HepG2 (cell line): ENCODE measurements around the gene SNAP23.
A peak's percentile ranks its signal among the peaks of the same experiment; 100 is the strongest.

Experiments
- CEBPZ ChIP-seq: IDR thresholded peaks from 2 replicates; pipeline ENCODE4 v1.6.1; 2012; ENCODE audit warnings: low read length, improper control_type of control experiment
- CTCF ChIP-seq: sonication (generic); formaldehyde crosslinking; IDR thresholded peaks from 2 replicates; pipeline ENCODE4 v1.5.0; 2020; ENCODE audit warnings: mild to moderate bottlenecking, missing genetic modification reagents, moderate library complexity
- EP300 ChIP-seq, 3 experiments: sonication (generic) in 1 of 3; formaldehyde crosslinking in 1 of 3; IDR thresholded peaks; 2 replicates each; pipeline versions ENCODE4 v1.5.1 to v1.6.1; 2011 to 2020; ENCODE audit warnings: low read depth in 2 of 3, low read length in 2 of 3, borderline replicate concordance in 1 of 3, improper control_type of control experiment in 1 of 3, mild to moderate bottlenecking in 1 of 3, missing genetic modification reagents in 1 of 3, moderate library complexity in 1 of 3
- KAT7 ChIP-seq: IDR thresholded peaks from 2 replicates; pipeline ENCODE4 v1.6.1; 2018; ENCODE audit warnings: borderline replicate concordance, missing compliant biosample characterization
- POLR2A ChIP-seq, 2 experiments: IDR thresholded peaks; 2 replicates each; pipeline ENCODE4 v1.6.1; 2011; ENCODE audit warnings: low read depth in 2 of 2, low read length in 2 of 2, mild to moderate bottlenecking in 1 of 2, moderate library complexity in 1 of 2; ENCODE audit not compliant: insufficient read depth in 1 of 2
- SNRNP70 ChIP-seq: fragments of 200-400 bp; formaldehyde crosslinking; IDR thresholded peaks from 2 replicates; pipeline ENCODE4 v1.6.1; 2017; ENCODE audit warnings: mild to moderate bottlenecking, low read depth, low read length, moderate library complexity
- ZFP36 ChIP-seq: fragments of 150-350 bp; IDR thresholded peaks from 2 replicates; pipeline ENCODE4 v1.6.1; 2018; ENCODE audit warnings: borderline replicate concordance, low read length, low read depth; ENCODE audit not compliant: partially characterized antibody
- ZNF10 ChIP-seq: sonication (generic); formaldehyde crosslinking; IDR thresholded peaks from 2 replicates; pipeline ENCODE4 v1.4.0; 2020; ENCODE audit warnings: mild to moderate bottlenecking, low read depth, missing genetic modification reagents, borderline replicate concordance
- ZNF24 ChIP-seq: fragments of 450-650 bp; IDR thresholded peaks from 2 replicates; pipeline ENCODE4 v1.6.1; 2017; ENCODE audit warnings: antibody characterized with exemption, mild to moderate bottlenecking
- ZNF841 ChIP-seq: sonication (generic); formaldehyde crosslinking; IDR thresholded peaks from 2 replicates; pipeline ENCODE4 v1.8.1; 2023; ENCODE audit warnings: missing genetic modification reagents, borderline replicate concordance
- TF ChIP-seq, protein P1 (sequence below), 2 experiments: IDR thresholded peaks; 2 replicates each; pipeline ENCODE4 v1.6.1; 2011 to 2012; ENCODE audit warnings: low read length in 2 of 2, borderline replicate concordance in 1 of 2, low read depth in 1 of 2, mild to moderate bottlenecking in 1 of 2, moderate library complexity in 1 of 2
- TF ChIP-seq, protein P2 (sequence below): sonication (generic); formaldehyde crosslinking; IDR thresholded peaks from 2 replicates; pipeline ENCODE4 v1.4.0; 2020; ENCODE audit warnings: missing genetic modification reagents

DNA sequence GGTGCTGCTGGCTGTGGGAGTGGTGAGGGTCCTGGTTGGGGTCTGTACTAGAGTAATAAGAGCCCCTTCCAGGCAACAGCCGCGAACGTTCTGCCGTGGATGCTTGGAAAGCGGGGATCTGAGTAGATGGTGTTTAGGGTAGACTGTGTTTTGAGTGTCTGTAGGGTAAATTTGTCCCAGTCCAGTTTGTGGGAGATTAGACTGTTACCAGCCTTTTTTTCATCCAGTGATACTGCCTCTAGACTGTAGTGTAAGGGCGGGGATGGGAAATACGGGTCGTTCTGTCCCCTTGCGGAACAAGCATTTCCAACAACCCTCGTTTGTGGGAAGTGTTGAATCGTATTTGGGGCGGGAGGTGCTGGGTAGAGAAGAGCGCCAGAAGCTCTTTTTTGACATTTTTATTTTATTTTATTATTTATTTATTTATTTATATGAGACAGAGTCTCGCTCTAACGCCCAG lies 53.6 kb downstream of the SNAP23 start:
- no peak for TF ChIP-seq CEBPZ
- TF ChIP-seq, protein P1, sequence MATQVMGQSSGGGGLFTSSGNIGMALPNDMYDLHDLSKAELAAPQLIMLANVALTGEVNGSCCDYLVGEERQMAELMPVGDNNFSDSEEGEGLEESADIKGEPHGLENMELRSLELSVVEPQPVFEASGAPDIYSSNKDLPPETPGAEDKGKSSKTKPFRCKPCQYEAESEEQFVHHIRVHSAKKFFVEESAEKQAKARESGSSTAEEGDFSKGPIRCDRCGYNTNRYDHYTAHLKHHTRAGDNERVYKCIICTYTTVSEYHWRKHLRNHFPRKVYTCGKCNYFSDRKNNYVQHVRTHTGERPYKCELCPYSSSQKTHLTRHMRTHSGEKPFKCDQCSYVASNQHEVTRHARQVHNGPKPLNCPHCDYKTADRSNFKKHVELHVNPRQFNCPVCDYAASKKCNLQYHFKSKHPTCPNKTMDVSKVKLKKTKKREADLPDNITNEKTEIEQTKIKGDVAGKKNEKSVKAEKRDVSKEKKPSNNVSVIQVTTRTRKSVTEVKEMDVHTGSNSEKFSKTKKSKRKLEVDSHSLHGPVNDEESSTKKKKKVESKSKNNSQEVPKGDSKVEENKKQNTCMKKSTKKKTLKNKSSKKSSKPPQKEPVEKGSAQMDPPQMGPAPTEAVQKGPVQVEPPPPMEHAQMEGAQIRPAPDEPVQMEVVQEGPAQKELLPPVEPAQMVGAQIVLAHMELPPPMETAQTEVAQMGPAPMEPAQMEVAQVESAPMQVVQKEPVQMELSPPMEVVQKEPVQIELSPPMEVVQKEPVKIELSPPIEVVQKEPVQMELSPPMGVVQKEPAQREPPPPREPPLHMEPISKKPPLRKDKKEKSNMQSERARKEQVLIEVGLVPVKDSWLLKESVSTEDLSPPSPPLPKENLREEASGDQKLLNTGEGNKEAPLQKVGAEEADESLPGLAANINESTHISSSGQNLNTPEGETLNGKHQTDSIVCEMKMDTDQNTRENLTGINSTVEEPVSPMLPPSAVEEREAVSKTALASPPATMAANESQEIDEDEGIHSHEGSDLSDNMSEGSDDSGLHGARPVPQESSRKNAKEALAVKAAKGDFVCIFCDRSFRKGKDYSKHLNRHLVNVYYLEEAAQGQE (IDR thresholded peaks at IDR 0.05; ENCODE audit: borderline replicate concordance in 1 of 2, low read depth in 1 of 2, low read length in 2 of 2): no peak
- TF ChIP-seq CTCF: no peak
- TF ChIP-seq POLR2A (IDR thresholded peaks at IDR 0.05; ENCODE audit: insufficient read depth in 1 of 2, low read depth in 2 of 2, low read length in 2 of 2): no peak
- TF ChIP-seq SNRNP70: no peak
- TF ChIP-seq ZNF24: no peak
- no peak for TF ChIP-seq ZNF10
- TF ChIP-seq, protein P2, sequence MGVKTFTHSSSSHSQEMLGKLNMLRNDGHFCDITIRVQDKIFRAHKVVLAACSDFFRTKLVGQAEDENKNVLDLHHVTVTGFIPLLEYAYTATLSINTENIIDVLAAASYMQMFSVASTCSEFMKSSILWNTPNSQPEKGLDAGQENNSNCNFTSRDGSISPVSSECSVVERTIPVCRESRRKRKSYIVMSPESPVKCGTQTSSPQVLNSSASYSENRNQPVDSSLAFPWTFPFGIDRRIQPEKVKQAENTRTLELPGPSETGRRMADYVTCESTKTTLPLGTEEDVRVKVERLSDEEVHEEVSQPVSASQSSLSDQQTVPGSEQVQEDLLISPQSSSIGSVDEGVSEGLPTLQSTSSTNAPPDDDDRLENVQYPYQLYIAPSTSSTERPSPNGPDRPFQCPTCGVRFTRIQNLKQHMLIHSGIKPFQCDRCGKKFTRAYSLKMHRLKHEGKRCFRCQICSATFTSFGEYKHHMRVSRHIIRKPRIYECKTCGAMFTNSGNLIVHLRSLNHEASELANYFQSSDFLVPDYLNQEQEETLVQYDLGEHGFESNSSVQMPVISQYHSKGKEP (CRISPR knock-in tag): no peak
- no peak for TF ChIP-seq ZFP36
- TF ChIP-seq KAT7 (CRISPR knock-in tag): no peak
- TF ChIP-seq EP300 (IDR thresholded peaks at IDR 0.05; ENCODE audit: low read depth in 2 of 2, low read length in 2 of 2): peak in 1 of 2 experiments; percentile 30; a peak in 1 of 4 replicates
- TF ChIP-seq EP300 (CRISPR knock-in tag; IDR thresholded peaks at IDR 0.05; ENCODE audit: borderline replicate concordance): no peak
- TF ChIP-seq ZNF841: no peak
